Astrocyte (in vitro differentiated cells and primary cell): Measurements from ENCODE around the gene C1QTNF12. TPM values are rescaled to one million over a fixed set of nuclear protein-coding genes. Genes with fewer than 3 reads are reported as not detected.

ENCODE experiments used
- DNase-seq: peaks from one replicate; pipeline ENCODE4 v3.0.0-alpha.2; 2010; ENCODE audit warnings: low read depth
- FAIRE-seq: peaks from 2 replicates; lab custom pipeline; 2011; peaks lifted over from hg19 to GRCh38; lab: Jason Lieb, UNC
- H2AFZ ChIP-seq: 2 replicates; pipeline ENCODE4 v1.6.0; 2012; ENCODE audit warnings: low read depth, low read length, inconsistent platforms
- H3K27ac ChIP-seq: 2 replicates; pipeline ENCODE4 v1.5.1; 2011; ENCODE audit warnings: low read depth, low read length, inconsistent platforms
- H3K27me3 ChIP-seq: 2 replicates; pipeline ENCODE4 v1.6.0; 2011; ENCODE audit warnings: low read length, inconsistent platforms; ENCODE audit not compliant: insufficient read depth
- H3K36me3 ChIP-seq: 2 replicates; pipeline ENCODE4 v1.5.1; 2011; ENCODE audit warnings: low read length, inconsistent platforms; ENCODE audit not compliant: insufficient read depth
- H3K4me1 ChIP-seq: 2 replicates; pipeline ENCODE4 v1.5.1; 2011; ENCODE audit warnings: low read length, inconsistent platforms; ENCODE audit not compliant: insufficient read depth
- H3K4me2 ChIP-seq: 2 replicates; pipeline ENCODE4 v1.6.0; 2012; ENCODE audit warnings: low read length, inconsistent platforms
- H3K4me3 ChIP-seq: 2 replicates; pipeline ENCODE4 v1.5.1; 2011; ENCODE audit warnings: low read depth, mild to moderate bottlenecking, low read length, inconsistent platforms; ENCODE audit not compliant: insufficient read depth
- H3K79me2 ChIP-seq: 2 replicates; pipeline ENCODE4 v1.6.0; 2012; ENCODE audit warnings: mild to moderate bottlenecking, low read length, inconsistent platforms; ENCODE audit not compliant: insufficient read depth
- H3K9ac ChIP-seq: 2 replicates; pipeline ENCODE4 v1.6.0; 2012; ENCODE audit warnings: mild to moderate bottlenecking, low read length, inconsistent platforms
- H3K9me3 ChIP-seq: 2 replicates; pipeline ENCODE4 v1.5.1; 2012; ENCODE audit warnings: low read depth, mild to moderate bottlenecking, low read length, inconsistent platforms; ENCODE audit not compliant: insufficient read depth
- H4K20me1 ChIP-seq: 2 replicates; pipeline ENCODE4 v1.6.0; 2012; ENCODE audit warnings: low read length, inconsistent platforms; ENCODE audit not compliant: insufficient read depth
- H3K27ac Mint-ChIP-seq: one replicate; pipeline ENCODE4 v1.8.0; 2021; ENCODE audit warnings: mild to moderate bottlenecking, mixed read lengths; ENCODE audit not compliant: unreplicated experiment
- H3K27me3 Mint-ChIP-seq: one replicate; pipeline ENCODE4 v1.8.0; 2021; ENCODE audit warnings: low read depth, mixed read lengths; ENCODE audit not compliant: unreplicated experiment
- H3K36me3 Mint-ChIP-seq: one replicate; pipeline ENCODE4 v1.8.0; 2021; ENCODE audit warnings: low read depth, mixed read lengths; ENCODE audit not compliant: unreplicated experiment
- H3K4me1 Mint-ChIP-seq: one replicate; pipeline ENCODE4 v1.8.0; 2021; ENCODE audit warnings: low read depth, mixed read lengths; ENCODE audit not compliant: unreplicated experiment
- H3K4me3 Mint-ChIP-seq: one replicate; pipeline ENCODE4 v1.8.0; 2021; ENCODE audit warnings: mild to moderate bottlenecking, moderate library complexity, mixed read lengths; ENCODE audit not compliant: unreplicated experiment
- H3K9me3 Mint-ChIP-seq: one replicate; pipeline ENCODE4 v1.8.0; 2021; ENCODE audit warnings: mild to moderate bottlenecking, mixed read lengths; ENCODE audit not compliant: unreplicated experiment
- CTCF ChIP-seq: IDR thresholded peaks from 2 replicates; pipeline ENCODE4 v1.5.1; 2011; ENCODE audit warnings: low read depth, mild to moderate bottlenecking, inconsistent platforms, low read length, moderate library complexity; ENCODE audit not compliant: insufficient read depth
- EZH2 ChIP-seq: IDR thresholded peaks from 2 replicates; pipeline ENCODE4 v1.6.1; 2012; ENCODE audit warnings: mild to moderate bottlenecking, low read length, inconsistent platforms; ENCODE audit not compliant: insufficient read depth
- total RNA-seq: library from RNA; stranded (reverse); gene quantifications from 2 replicates; pipeline ENCODE4 v1.2.1, GENCODE V29; 2021

C1QTNF12 gene
- total RNA-seq, 1 donor from 2014 or later: 3.9 TPM

GRCh38 chr1:1282998-1283397 lies 36.5 kb upstream of the C1QTNF12 start:
- Histone ChIP-seq H3K36me3 (no peaks in the 10 kb centered on the region), H3K9ac (no peak overlapping the region), H3K27me3 (no peaks in the 10 kb centered on the region), H3K27ac (no peak overlapping the region), H3K79me2 (no peaks in the 10 kb centered on the region), H3K9me3 (no peaks in the 10 kb centered on the region), H3K4me2 (no peak overlapping the region), H2AFZ (no peak overlapping the region), H3K4me3 (no peak overlapping the region), H4K20me1 (no peaks in the 10 kb centered on the region), H3K4me1 (peaks cover 6% of the 10 kb centered on the region)
- Mint-ChIP-seq H3K9me3 (no peaks in the 10 kb centered on the region), H3K27ac (peak overlapping the region; percentile 47), H3K4me1 (no peaks in the 10 kb centered on the region), H3K36me3 (no peaks in the 10 kb centered on the region), H3K27me3 (peaks cover 2% of the 10 kb centered on the region), H3K4me3 (no peak overlapping the region)
- DNase-seq (peak; percentile 75), FAIRE-seq (no peak)
- no peak for TF ChIP-seq EZH2

GRCh38 chr1:1281533-1282321 lies 35.2 kb upstream of the C1QTNF12 start:
- Mint-ChIP-seq H3K4me3 (no peak overlapping the region), H3K27ac (no peak overlapping the region), H3K36me3 (no peaks in the 10 kb centered on the region), H3K27me3 (peaks cover 2% of the 10 kb centered on the region), H3K4me1 (no peaks in the 10 kb centered on the region), H3K9me3 (no peaks in the 10 kb centered on the region)
- no peak overlapping the region for H3K27ac ChIP-seq
- no peaks in the 10 kb centered on the region for H3K36me3 ChIP-seq
- H3K9ac ChIP-seq: peak overlapping the region; percentile 40
- H3K4me2 ChIP-seq: no peak overlapping the region
- H3K79me2 ChIP-seq: no peaks in the 10 kb centered on the region
- H3K4me3 ChIP-seq: no peak overlapping the region
- H3K27me3 ChIP-seq: no peaks in the 10 kb centered on the region
- H4K20me1 ChIP-seq: no peaks in the 10 kb centered on the region
- H3K9me3 ChIP-seq: no peaks in the 10 kb centered on the region
- peak; percentile 54 for DNase-seq
- FAIRE-seq: no peak
- H2AFZ ChIP-seq: no peak overlapping the region
- TF ChIP-seq CTCF (no peak), EZH2 (no peak)
- H3K4me1 ChIP-seq: peaks cover 6% of the 10 kb centered on the region

GRCh38 chr1:1280782-1281481 lies 34.4 kb upstream of the C1QTNF12 start:
- Histone ChIP-seq H3K27ac (no peak overlapping the region), H2AFZ (no peak overlapping the region), H4K20me1 (no peaks in the 10 kb centered on the region), H3K9ac (no peak overlapping the region), H3K4me3 (no peak overlapping the region), H3K27me3 (no peaks in the 10 kb centered on the region), H3K36me3 (no peaks in the 10 kb centered on the region), H3K9me3 (no peaks in the 10 kb centered on the region), H3K4me1 (peaks cover 9% of the 10 kb centered on the region), H3K4me2 (no peak overlapping the region), H3K79me2 (no peaks in the 10 kb centered on the region)
- Mint-ChIP-seq H3K27ac (no peak overlapping the region), H3K4me3 (no peak overlapping the region), H3K36me3 (no peaks in the 10 kb centered on the region), H3K27me3 (peaks cover 2% of the 10 kb centered on the region), H3K9me3 (no peaks in the 10 kb centered on the region), H3K4me1 (peaks cover 3% of the 10 kb centered on the region)
- DNase-seq (no peak), FAIRE-seq (no peak)
- TF ChIP-seq CTCF (no peak), EZH2 (no peak)
